WTC11 (cell line): ENCODE measurements around the gene PLTP.

Experiments
- ATF2 ChIP-seq: sonication (generic); formaldehyde crosslinking; IDR thresholded peaks from 2 replicates; pipeline ENCODE4 v1.8.1; 2022; ENCODE audit warnings: low read depth, missing genetic modification reagents, borderline replicate concordance
- CTCF ChIP-seq: fragments of 200-600 bp; IDR thresholded peaks from 2 replicates; pipeline ENCODE4 v1.8.0; 2022; ENCODE audit warnings: antibody characterized with exemption
- E2F1 ChIP-seq: sonication (generic); formaldehyde crosslinking; IDR thresholded peaks from 2 replicates; pipeline ENCODE4 v1.8.0; 2022; ENCODE audit warnings: mild to moderate bottlenecking, missing genetic modification reagents
- E2F4 ChIP-seq: sonication (generic); formaldehyde crosslinking; IDR thresholded peaks from 2 replicates; pipeline ENCODE4 v1.8.1; 2022; ENCODE audit warnings: low read depth, mild to moderate bottlenecking, moderate library complexity, missing genetic modification reagents, borderline replicate concordance
- MAX ChIP-seq: sonication (generic); formaldehyde crosslinking; IDR thresholded peaks from 2 replicates; pipeline ENCODE4 v1.8.0; 2022; ENCODE audit warnings: mild to moderate bottlenecking, missing genetic modification reagents
- NFATC4 ChIP-seq: fragments of 250-450 bp; sonication (Bioruptor Pico); IDR thresholded peaks from 2 replicates; pipeline ENCODE4 v1.9.0; 2021; ENCODE audit warnings: mild to moderate bottlenecking

GRCh38 chr20:45957021-45957941, 45.3 kb upstream of the PLTP start:
- TF ChIP-seq CTCF (no peak), NFATC4 (CRISPR knock-in tag) (no peak), ATF2 (CRISPR knock-in tag) (no peak), MAX (CRISPR knock-in tag) (no peak), E2F4 (no peak), E2F1 (no peak)
